ENCODE results near the gene STRIP1.

DNA sequence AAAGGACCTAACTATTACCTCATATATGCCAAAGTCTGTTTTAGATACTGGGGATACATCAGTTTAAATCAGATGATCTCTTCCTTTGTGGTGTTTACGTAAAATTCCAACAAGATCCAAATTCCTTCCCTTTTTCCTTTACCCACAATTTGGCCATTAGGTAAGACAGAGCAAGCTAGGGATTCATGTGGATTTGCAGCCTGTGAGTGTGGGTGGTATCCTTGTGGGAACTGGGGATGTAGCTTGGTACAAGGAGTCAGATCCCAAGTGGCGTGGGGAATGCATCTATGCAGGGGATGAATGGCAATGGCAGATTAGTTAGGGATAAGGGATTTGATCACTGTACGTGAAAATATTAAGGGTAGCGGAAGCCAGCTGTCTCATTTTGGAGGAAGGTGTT lies 9.8 kb upstream of the STRIP1 start:
- TF ChIP-seq POLR2A (IDR thresholded peaks at IDR 0.05; ENCODE audit: low read depth, low read length): no peak
- TF ChIP-seq POLR2AphosphoS5 (IDR thresholded peaks at IDR 0.05; ENCODE audit: low read depth, low read length): no peak
- no peak for TF ChIP-seq SPI1 (IDR thresholded peaks at IDR 0.05; ENCODE audit: low read depth, low read length)

Measured in GM12891 (cell line).